Retinal pigment epithelial cell (primary cell): ENCODE results near the gene FAM117A.
"Not testable (repeated sequence)": the region's sequence is repeated elsewhere in the genome, so short reads cannot be mapped to it uniquely, and the experiment has no call there.

Experiments
- DNase-seq: peaks from one replicate; pipeline ENCODE4 v3.0.0-alpha.2; 2010; ENCODE audit warnings: low read depth
- H3K4me3 ChIP-seq: 2 replicates; pipeline ENCODE4 v1.5.1; 2011; ENCODE audit warnings: mild to moderate bottlenecking, low read length, control low read depth, moderate library complexity
- CTCF ChIP-seq: conservative IDR thresholded peaks from 2 replicates; pipeline ENCODE4 v1.5.1; 2011; ENCODE audit warnings: low read depth, low read length, control low read depth, inconsistent platforms

Gene FAM117A

GRCh38 chr17:49729069-49729468 lies 34.9 kb downstream of the FAM117A start:
- no peak for TF ChIP-seq CTCF
- no peak for DNase-seq
- H3K4me3 ChIP-seq = no peak overlapping the region

- TF ChIP-seq CTCF = no peak
- no peak overlapping the region for H3K4me3 ChIP-seq
- DNase-seq = no peak
Observed at GRCh38 chr17:49728425-49728824, 35.5 kb downstream of the FAM117A start.

- no peak for DNase-seq
- H3K4me3 ChIP-seq = no peak overlapping the region
- TF ChIP-seq CTCF = no peak
Observed at GRCh38 chr17:49727380-49727779, 36.6 kb downstream of the FAM117A start.

GRCh38 chr17:49725452-49726130 lies 38.3 kb downstream of the FAM117A start:
- DNase-seq = no peak
- H3K4me3 ChIP-seq = no peak overlapping the region
- TF ChIP-seq CTCF = no peak

- DNase-seq, H3K4me3 ChIP-seq: not testable (repeated sequence)
Observed at GRCh38 chr17:49724552-49724951, 39.4 kb downstream of the FAM117A start.

GRCh38 chr17:49723423-49723822 lies 40.5 kb downstream of the FAM117A start:
- no peak for DNase-seq
- H3K4me3 ChIP-seq = no peak overlapping the region
- no peak for TF ChIP-seq CTCF

GRCh38 chr17:49722066-49722465 lies 41.9 kb downstream of the FAM117A start:
- no peak for TF ChIP-seq CTCF
- no peak overlapping the region for H3K4me3 ChIP-seq
- DNase-seq = no peak
